Activated CD4-positive, alpha-beta T cell treated with anti-CD3 and anti-CD28 coated beads, Interleukin-2, amount 50 U/mL, for 48 hours (primary cell): ENCODE results near the gene MDH2.
"Not testable (repeated sequence)": the region's sequence is repeated elsewhere in the genome, so short reads cannot be mapped to it uniquely, and the experiment has no call there.

Experiments
- DNase-seq, 2 experiments: peaks; one replicate each; pipeline ENCODE4 v3.0.0-alpha.2; 2020

The MDH2 gene

GRCh38 chr7:76047811-76048667 lies at the start of gene MDH2, which contains the start of gene STYXL1:
TSS of gene MDH2 (plus strand) at chr7:76048106. CDS start at chr7:76048161, 55 bp downstream.
TSS of gene STYXL1 (minus strand) at chr7:76048000. CDS start at chr7:76030523, 17,477 bp downstream.
- DNase-seq, result peak; percentile 91 to 93

GRCh38 chr7:76000566-76000965 lies 47.3 kb upstream of the MDH2 start:
- no peak for DNase-seq

GRCh38 chr7:76002139-76002538 lies 45.8 kb upstream of the MDH2 start:
- DNase-seq, result no peak

GRCh38 chr7:76002822-76003221 lies 45.1 kb upstream of the MDH2 start:
- no peak for DNase-seq

- DNase-seq, result no peak
Measured at GRCh38 chr7:76003351-76003750, 44.6 kb upstream of the MDH2 start.

- DNase-seq, result not testable (repeated sequence)
Measured at GRCh38 chr7:76005004-76005403, 42.9 kb upstream of the MDH2 start.

GRCh38 chr7:76008156-76008687 lies 39.7 kb upstream of the MDH2 start:
- DNase-seq, result peak; percentile 26 to 27

- DNase-seq, result no peak
Measured at GRCh38 chr7:76009672-76010600, 38.0 kb upstream of the MDH2 start.

GRCh38 chr7:76011442-76011861 lies 36.5 kb upstream of the MDH2 start:
- DNase-seq, result no peak

GRCh38 chr7:76016191-76016947 lies 31.5 kb upstream of the MDH2 start:
- DNase-seq, result no peak

- not testable (repeated sequence) for DNase-seq
Measured at GRCh38 chr7:76018520-76018919, 29.4 kb upstream of the MDH2 start.

- DNase-seq, result peak; percentile 76 to 82
Measured at GRCh38 chr7:76020031-76020714, 27.7 kb upstream of the MDH2 start.

GRCh38 chr7:76022026-76022780 lies 25.7 kb upstream of the MDH2 start:
- DNase-seq, result no peak

GRCh38 chr7:76023002-76023401 lies 24.9 kb upstream of the MDH2 start:
- DNase-seq, result no peak

- not testable (repeated sequence) for DNase-seq
Measured at GRCh38 chr7:76029682-76030081, 18.2 kb upstream of the MDH2 start.

GRCh38 chr7:76031964-76032363 lies 15.9 kb upstream of the MDH2 start:
- no peak for DNase-seq

GRCh38 chr7:76037310-76037709 lies 10.6 kb upstream of the MDH2 start:
- DNase-seq, result no peak

GRCh38 chr7:76040126-76040525 lies 7.8 kb upstream of the MDH2 start:
- DNase-seq, result no peak

- no peak for DNase-seq
Measured at GRCh38 chr7:76044375-76044865, 3.5 kb upstream of the MDH2 start.

- DNase-seq, result peak in 1 of 2 experiments; percentile 7
Measured at GRCh38 chr7:76047305-76047810, 548 bp upstream of the MDH2 start.

GRCh38 chr7:76048668-76048988 lies 722 bp downstream of the MDH2 start:
- DNase-seq, result peak; percentile 31 to 35
